Panc1 (cell line): Measurements from ENCODE around the gene CDK14. TPM values are rescaled to one million over a fixed set of nuclear protein-coding genes. Genes with fewer than 3 reads are reported as not detected.

Experiments used
- ATAC-seq: fragments of 200-7000 bp; cut with Tn5 transposase; 2 replicates; pipeline ENCODE4 v1.9.1; 2020; ENCODE audit warnings: mild to moderate bottlenecking, moderate library complexity
- BruUV-seq: library from RNA; stranded (reverse); fragments of 400-500 nt; replicated peaks from 2 replicates; lab custom pipeline; 2021; lab: Mats Ljungman, UMichigan
- CTCF ChIA-PET: fragments of 300-600 bp; sonication (Branson Sonifier 250); formaldehyde crosslinking; loops from one replicate; lab custom pipeline; 2022; ENCODE audit warnings: antibody characterized with exemption; lab: Charles Lee
- POLR2A ChIA-PET: fragments of 300-600 bp; sonication (Branson Sonifier 250); formaldehyde crosslinking; loops from one replicate; lab custom pipeline; 2022; ENCODE audit warnings: antibody characterized with exemption; lab: Charles Lee
- DNase-seq: peaks from one replicate; pipeline ENCODE4 v3.0.0-alpha.2; 2010; ENCODE audit warnings: low read depth, low spot score
- H3K27ac ChIP-seq: 2 replicates; pipeline ENCODE4 v1.5.1; 2011; ENCODE audit warnings: mild to moderate bottlenecking, low read length, inconsistent platforms
- H3K27me3 ChIP-seq: fragments of 200-500 bp; sonication (Bioruptor generic); 2 replicates; pipeline ENCODE4 v1.6.0; 2014; ENCODE audit warnings: low read length, inconsistent platforms; ENCODE audit not compliant: control insufficient read depth, insufficient read depth
- H3K36me3 ChIP-seq: fragments of 200-500 bp; sonication (Bioruptor generic); 2 replicates; pipeline ENCODE4 v1.5.1; 2014; ENCODE audit warnings: inconsistent platforms, mild to moderate bottlenecking, low read length, moderate library complexity; ENCODE audit not compliant: control insufficient read depth, insufficient read depth
- H3K4me1 ChIP-seq: 2 replicates; pipeline ENCODE4 v1.5.1; 2011; ENCODE audit warnings: inconsistent platforms, mild to moderate bottlenecking, low read length, moderate library complexity; ENCODE audit not compliant: control insufficient read depth, insufficient read depth
- H3K4me3 ChIP-seq, 2 experiments: 2 replicates each; pipeline ENCODE4 v1.5.1; 2011 to 2012; ENCODE audit warnings: low read depth in 2 of 2, low read length in 2 of 2, mild to moderate bottlenecking in 2 of 2, inconsistent platforms in 1 of 2, moderate library complexity in 1 of 2
- H3K9me3 ChIP-seq: fragments of 200-500 bp; sonication (Bioruptor generic); 2 replicates; pipeline ENCODE4 v1.5.1; 2014; ENCODE audit warnings: low read depth, mild to moderate bottlenecking, inconsistent platforms, low read length, moderate library complexity; ENCODE audit not compliant: control insufficient read depth, insufficient read depth
- CTCF ChIP-seq: fragments of 450-650 bp; IDR thresholded peaks from 2 replicates; pipeline ENCODE4 v1.5.1; 2017; ENCODE audit warnings: mild to moderate bottlenecking
- POLR2AphosphoS5 ChIP-seq: IDR thresholded peaks from 2 replicates; pipeline ENCODE4 v1.6.1; 2012; ENCODE audit warnings: mild to moderate bottlenecking, low read depth, low read length, moderate library complexity
- REST ChIP-seq, 2 experiments: IDR thresholded peaks; 2 replicates each; pipeline ENCODE4 v1.6.1; 2011 to 2012; ENCODE audit warnings: low read depth in 2 of 2, control low read depth in 1 of 2, low read length in 1 of 2, mild to moderate bottlenecking in 1 of 2, moderate library complexity in 1 of 2; ENCODE audit not compliant: insufficient read depth in 1 of 2
- SIN3A ChIP-seq: IDR thresholded peaks from 2 replicates; pipeline ENCODE4 v1.6.1; 2012; ENCODE audit warnings: low read depth, mild to moderate bottlenecking, low read length, moderate library complexity, borderline replicate concordance; ENCODE audit not compliant: insufficient read depth
- TCF7L2 ChIP-seq: IDR thresholded peaks from 2 replicates; pipeline ENCODE4 v1.6.1; 2011; ENCODE audit warnings: mild to moderate bottlenecking, low read depth, low read length, inconsistent platforms
- in situ Hi-C: cut with HindIII; loops from 2 replicates; pipeline ENCODE4 v1.10.0; 2016; ENCODE audit warnings: low sequenced_read_pairs, low pct_unique_long_range_greater_than_20kb
- intact Hi-C: fragments of 100-400 bp; cut with micrococcal nuclease; formaldehyde crosslinking; loops from one replicate; pipeline ENCODE4 v1.10.0; 2022; ENCODE audit not compliant: unreplicated experiment
- total RNA-seq: library from RNA; stranded (reverse); gene quantifications from one replicate; pipeline ENCODE4 v1.2.1, GENCODE V29; 2021; ENCODE audit not compliant: unreplicated experiment

CDK14 gene
- total RNA-seq, 1 experiment from 2014 or later, result 3.0 TPM

- no peaks in the 10 kb centered on the region for H3K27me3 ChIP-seq
- no peaks in the 10 kb centered on the region for H3K4me1 ChIP-seq
- BruUV-seq, result no TSS peak
- POLR2A ChIA-PET, result no interaction called here
- TF ChIP-seq SIN3A (no peak), POLR2AphosphoS5 (no peak)
- no peak overlapping the region for H3K27ac ChIP-seq
- H3K4me3 ChIP-seq, result no peak overlapping the region
- CTCF ChIA-PET, result no interaction called here
- H3K36me3 ChIP-seq, result no peaks in the 10 kb centered on the region
- in situ Hi-C loops, result no loop called here
- H3K9me3 ChIP-seq, result no peaks in the 10 kb centered on the region
- intact Hi-C loops, result no loop called here
- no peak for DNase-seq
- no peak for ATAC-seq
Measured at GRCh38 chr7:90836937-90837336, 240.8 kb downstream of the CDK14 start.

- Histone ChIP-seq H3K4me1 (no peaks in the 10 kb centered on the region), H3K4me3 (no peak overlapping the region), H3K36me3 (no peaks in the 10 kb centered on the region), H3K27ac (no peak overlapping the region), H3K27me3 (no peaks in the 10 kb centered on the region), H3K9me3 (no peaks in the 10 kb centered on the region)
- CTCF ChIA-PET, result no interaction called here
- ATAC-seq, result no peak
- no peak for DNase-seq
- intact Hi-C loops, result no loop called here
- BruUV-seq, result no TSS peak
- POLR2A ChIA-PET, result no interaction called here
- no peak for TF ChIP-seq POLR2AphosphoS5
- TF ChIP-seq CTCF, result no peak
- TF ChIP-seq TCF7L2, result no peak
- TF ChIP-seq REST (IDR thresholded peaks at IDR 0.05; ENCODE audit: insufficient read depth in 1 of 2, low read depth in 2 of 2, low read length in 1 of 2), result no peak
- no peak for TF ChIP-seq SIN3A
- in situ Hi-C loops, result no loop called here
Measured at GRCh38 chr7:90838799-90839198, 242.7 kb downstream of the CDK14 start.

- DNase-seq, result no peak
- Histone ChIP-seq H3K27ac (no peak overlapping the region), H3K4me3 (no peak overlapping the region), H3K4me1 (no peaks in the 10 kb centered on the region), H3K9me3 (no peaks in the 10 kb centered on the region), H3K27me3 (no peaks in the 10 kb centered on the region), H3K36me3 (no peaks in the 10 kb centered on the region)
- ATAC-seq, result no peak
- ChIA-PET POLR2A (no interaction called here), CTCF (no interaction called here)
- TF ChIP-seq SIN3A (no peak), TCF7L2 (no peak), CTCF (no peak), POLR2AphosphoS5 (no peak), REST (IDR thresholded peaks at IDR 0.05; ENCODE audit: insufficient read depth in 1 of 2, low read depth in 2 of 2, low read length in 1 of 2) (no peak)
- no TSS peak for BruUV-seq
- in situ Hi-C loops, result no loop called here
- intact Hi-C loops, result no loop called here
Measured at GRCh38 chr7:90839316-90839715, 243.2 kb downstream of the CDK14 start.
